Endothelial cell of umbilical vein (primary cell): Measurements from ENCODE around the gene THRSP. TPM values are rescaled to one million over a fixed set of nuclear protein-coding genes. Genes with fewer than 3 reads are reported as not detected.

Source experiments
- BruUV-seq: library from RNA; stranded (reverse); fragments of 400-500 nt; replicated peaks from 2 replicates; lab custom pipeline; 2021; lab: Mats Ljungman, UMichigan
- CTCF ChIA-PET: fragments of 300-600, 350-600 bp; sonication (Branson Sonifier 250); formaldehyde crosslinking; loops from one replicate; lab custom pipeline; 2021; ENCODE audit warnings: antibody characterized with exemption, inconsistent platforms; lab: Charles Lee
- POLR2A ChIA-PET: fragments of 300-600, 350-600 bp; sonication (Branson Sonifier 250); formaldehyde crosslinking; loops from one replicate; lab custom pipeline; 2021; ENCODE audit warnings: antibody characterized with exemption, inconsistent platforms; lab: Charles Lee
- DNase-seq: peaks from one replicate; pipeline ENCODE4 v3.0.0-alpha.2; 2011; ENCODE audit warnings: low read depth, low spot score
- FAIRE-seq: peaks from 2 replicates; lab custom pipeline; 2011; peaks lifted over from hg19 to GRCh38; lab: Jason Lieb, UNC
- H2AFZ ChIP-seq: 2 replicates; pipeline ENCODE4 v1.6.0; 2012; ENCODE audit warnings: low read depth, low read length, control low read depth, inconsistent platforms
- H3K27ac ChIP-seq: 2 replicates; pipeline ENCODE4 v1.5.1; 2011; ENCODE audit warnings: low read depth, mild to moderate bottlenecking, control low read depth, low read length, moderate library complexity; ENCODE audit not compliant: insufficient read depth
- H3K27me3 ChIP-seq, 2 experiments: 2 replicates each; pipeline versions ENCODE4 v1.6.0 to v1.6.1; 2011; ENCODE audit warnings: low read length in 2 of 2, mixed read lengths in 1 of 2; ENCODE audit not compliant: control insufficient read depth in 2 of 2, insufficient read depth in 2 of 2
- H3K36me3 ChIP-seq, 2 experiments: 2 replicates in 1 of 2; 3 replicates in 1 of 2; pipeline ENCODE4 v1.5.1; 2011; ENCODE audit warnings: low read length in 2 of 2, mild to moderate bottlenecking in 1 of 2, moderate library complexity in 1 of 2; ENCODE audit not compliant: control insufficient read depth in 2 of 2, insufficient read depth in 2 of 2; ENCODE audit errors: extremely low read depth in 1 of 2
- H3K4me1 ChIP-seq: 3 replicates; pipeline ENCODE4 v1.5.1; 2011; ENCODE audit warnings: mild to moderate bottlenecking, low read length; ENCODE audit not compliant: control insufficient read depth, insufficient read depth; ENCODE audit errors: extremely low read depth
- H3K4me2 ChIP-seq: 2 replicates; pipeline ENCODE4 v1.6.1; 2011; ENCODE audit warnings: low read length, control low read depth, mixed read lengths; ENCODE audit not compliant: insufficient read depth
- H3K4me3 ChIP-seq, 3 experiments: fragments of 200-600 bp in 1 of 3; sonication (generic), shearing (Covaris generic) in 1 of 3; replicated peaks in 1 of 3; 2 replicates each; pipeline ENCODE4 v1.5.1; 2011 to 2016; ENCODE audit warnings: control low read depth in 3 of 3, low read length in 3 of 3, mild to moderate bottlenecking in 2 of 3, inconsistent platforms in 1 of 3, low read depth in 1 of 3, moderate library complexity in 1 of 3; ENCODE audit not compliant: insufficient read depth in 1 of 3
- H3K79me2 ChIP-seq: 2 replicates; pipeline ENCODE4 v1.6.0; 2012; ENCODE audit warnings: low read length, inconsistent platforms; ENCODE audit not compliant: control insufficient read depth, insufficient read depth
- H3K9ac ChIP-seq: replicated peaks from 2 replicates; pipeline ENCODE3; 2011; ENCODE audit warnings: low read length, control low read depth; ENCODE audit not compliant: insufficient read depth; ENCODE audit errors: extremely low read depth
- H3K9me1 ChIP-seq: replicated peaks from 3 replicates; pipeline ENCODE4 v1.6.0; 2011; ENCODE audit warnings: mild to moderate bottlenecking, low read length; ENCODE audit not compliant: control insufficient read depth, insufficient read depth; ENCODE audit errors: extremely low read depth
- H3K9me3 ChIP-seq: replicated peaks from 2 replicates; pipeline ENCODE4 v1.5.1; 2012; ENCODE audit warnings: low read length, inconsistent platforms; ENCODE audit not compliant: control insufficient read depth, insufficient read depth
- H4K20me1 ChIP-seq: replicated peaks from 2 replicates; pipeline ENCODE3; 2011; ENCODE audit warnings: mild to moderate bottlenecking, low read length; ENCODE audit not compliant: control insufficient read depth, insufficient read depth; ENCODE audit errors: extremely low read depth
- CTCF ChIP-seq, 2 donors: IDR thresholded peaks; 1 replicate in 1 of 2; 2 replicates in 1 of 2; pipeline ENCODE4 v1.5.1; 2011; ENCODE audit warnings: low read length in 2 of 2, mild to moderate bottlenecking in 2 of 2, moderate library complexity in 2 of 2, control low read depth in 1 of 2, inconsistent platforms in 1 of 2, low read depth in 1 of 2; ENCODE audit not compliant: insufficient read depth in 1 of 2; ENCODE audit errors: extremely low read depth in 1 of 2
- EZH2 ChIP-seq: IDR thresholded peaks from 2 replicates; pipeline ENCODE4 v1.6.1; 2012; ENCODE audit warnings: borderline replicate concordance, low read depth, mild to moderate bottlenecking, moderate library complexity, low read length, inconsistent platforms; ENCODE audit not compliant: severe bottlenecking
- FOS ChIP-seq: IDR thresholded peaks from 2 replicates; pipeline ENCODE4 v1.6.1; 2011; ENCODE audit warnings: mild to moderate bottlenecking, low read length, moderate library complexity, borderline replicate concordance; ENCODE audit not compliant: insufficient read depth
- GATA2 ChIP-seq: IDR thresholded peaks from 2 replicates; pipeline ENCODE4 v1.7.0; 2011; ENCODE audit warnings: low read depth, mild to moderate bottlenecking, moderate library complexity, mixed read lengths, low read length; ENCODE audit not compliant: insufficient read length, insufficient read depth
- JUN ChIP-seq: IDR thresholded peaks from 2 replicates; pipeline ENCODE4 v1.6.1; 2011; ENCODE audit warnings: borderline replicate concordance, low read depth; ENCODE audit not compliant: insufficient read length, insufficient read depth
- MAX ChIP-seq: IDR thresholded peaks from 2 replicates; pipeline ENCODE4 v1.6.1; 2011; ENCODE audit not compliant: insufficient read depth, insufficient read length
- MYC ChIP-seq: IDR thresholded peaks from one replicate; pipeline ENCODE4 v1.6.1; 2011; ENCODE audit warnings: mild to moderate bottlenecking, low read depth, low read length
- POLR2A ChIP-seq: IDR thresholded peaks from 2 replicates; pipeline ENCODE4 v1.6.1; 2012; ENCODE audit warnings: low read depth, mild to moderate bottlenecking, control low read depth, low read length
- POLR2AphosphoS5 ChIP-seq: IDR thresholded peaks from 2 replicates; pipeline ENCODE4 v1.6.1; 2012; ENCODE audit warnings: low read depth, mild to moderate bottlenecking, control low read depth, low read length, moderate library complexity; ENCODE audit not compliant: insufficient read depth
- dilution Hi-C: fragments of 300-500 bp; cut with MboI; formaldehyde crosslinking; loops from one replicate; pipeline ENCODE4 v1.15.0; 2019; ENCODE audit warnings: low sequenced_read_pairs; ENCODE audit not compliant: extremely low pct_ligation_motif_present
- intact Hi-C: fragments of 100-400 bp; cut with micrococcal nuclease; formaldehyde crosslinking; loops from one replicate; pipeline ENCODE4 v1.10.0; 2022
- polyA plus RNA-seq, 4 experiments: library from polyadenylated mRNA; depleted of rRNA in 3 of 4; stranded (reverse) in 3 of 4; unstranded in 1 of 4; fragments of >200 nt; gene quantifications; 2 replicates each; pipeline versions ENCODE4 v1.2.1 to v1.2.3, GENCODE V29; 2011 to 2012; ENCODE audit warnings: missing spikeins in 1 of 4
- total RNA-seq: library from RNA; stranded (reverse); gene quantifications from 2 replicates; pipeline ENCODE4 v1.2.3, GENCODE V29; 2021

The THRSP gene
- total and polyA plus RNA-seq, 2 donors (not counting 3 experiments of a cell fraction or from before 2014, with no cell fraction given): not detected

- H3K4me2 ChIP-seq: no peak overlapping the region
- no peak for DNase-seq
- no peak for FAIRE-seq
- intact Hi-C loops (no loop called here), dilution Hi-C loops (no loop called here)
- no peaks in the 10 kb centered on the region for H3K27me3 ChIP-seq
- H3K36me3 ChIP-seq: no peaks in the 10 kb centered on the region
- ChIA-PET CTCF (interaction anchor here (4.3 kb wide), 1 partner anchor 13 kb away, joined by 34 read pairs; no protein-coding TSS in a partner anchor), POLR2A (no interaction called here)
- no peaks in the 10 kb centered on the region for H3K9me1 ChIP-seq
- no peak overlapping the region for H2AFZ ChIP-seq
- H3K27ac ChIP-seq: no peak overlapping the region
- no TSS peak for BruUV-seq
- no peak overlapping the region for H3K4me3 ChIP-seq
- no peak overlapping the region for H3K9ac ChIP-seq
- H3K79me2 ChIP-seq: no peaks in the 10 kb centered on the region
- H3K4me1 ChIP-seq: peaks cover 13% of the 10 kb centered on the region
- TF ChIP-seq MYC (no peak), JUN (no peak), POLR2AphosphoS5 (no peak), CTCF (IDR thresholded peaks at IDR 0.05; ENCODE audit: extremely low read depth in 1 of 2, insufficient read depth in 1 of 2, low read depth in 1 of 2, low read length in 2 of 2) (no peak), GATA2 (no peak), POLR2A (no peak), EZH2 (no peak), MAX (no peak), FOS (no peak)
- H4K20me1 ChIP-seq: no peaks in the 10 kb centered on the region
- no peaks in the 10 kb centered on the region for H3K9me3 ChIP-seq
Measured at GRCh38 chr11:78032090-78032489, 31.6 kb upstream of the THRSP start.
